ENCODE measurements around the gene PIEZO2.

DNA sequence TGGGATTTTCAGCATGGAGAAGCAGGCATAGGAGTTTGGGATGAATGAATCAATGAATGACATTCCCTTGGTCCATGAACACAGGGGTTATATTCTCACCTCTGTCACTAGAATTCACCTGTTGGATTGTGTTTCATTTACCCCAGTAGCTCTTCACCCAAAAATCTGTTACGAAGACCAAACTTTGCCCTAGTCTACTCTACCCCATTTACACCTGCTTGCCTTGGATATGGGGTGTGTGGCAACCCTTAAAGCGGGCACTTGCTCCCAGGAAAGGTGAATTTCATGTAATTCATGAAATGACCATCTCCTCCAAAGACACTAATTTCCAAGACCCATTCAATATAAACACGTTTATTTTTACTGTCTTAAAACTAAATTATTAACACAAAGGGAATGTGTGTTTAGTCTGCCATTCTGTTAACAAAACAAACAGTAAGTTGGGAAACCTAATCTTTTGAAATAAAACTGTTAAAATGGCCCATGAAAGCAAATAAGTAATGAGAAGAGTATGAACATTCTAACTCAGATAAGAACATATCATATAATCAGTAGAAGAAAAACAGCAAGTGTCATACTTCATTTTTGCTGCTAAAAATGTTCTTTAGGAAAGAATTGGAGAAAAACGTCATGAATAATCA, 355.5 kb downstream of the PIEZO2 start:
- TF ChIP-seq CTCF (IDR thresholded peaks at IDR 0.05; ENCODE audit: low read depth, low read length, poor library complexity, severe bottlenecking) (no peak), EZH2phosphoT487 (IDR thresholded peaks at IDR 0.05; ENCODE audit: borderline replicate concordance, low read length) (no peak)

Measured in DOHH2 (cell line).